ENCODE data around the gene LRRC73.
A peak's percentile ranks its signal among the peaks of the same experiment; 100 is the strongest.
"Not testable (repeated sequence)": the region's sequence is repeated elsewhere in the genome, so short reads cannot be mapped to it uniquely, and the experiment has no call there.

Gene LRRC73

GRCh38 chr6:43509984-43510826, at the start of gene LRRC73:
Gene LRRC73 (minus strand): TSS chr6:43510346. CDS start chr6:43509785, 561 bp downstream.
- DNase-seq (ENCODE audit: low read depth in 2 of 2), result peak; percentile 63 to 70

- DNase-seq (ENCODE audit: low read depth in 2 of 2), result no peak
Observed at GRCh38 chr6:43559328-43559727, 49.2 kb upstream of the LRRC73 start.

- not testable (repeated sequence) for DNase-seq (ENCODE audit: low read depth in 2 of 2)
Observed at GRCh38 chr6:43557620-43558019, 47.5 kb upstream of the LRRC73 start.

GRCh38 chr6:43547222-43547621, 37.1 kb upstream of the LRRC73 start:
- no peak for DNase-seq (ENCODE audit: low read depth in 2 of 2)

- no peak for DNase-seq (ENCODE audit: low read depth in 2 of 2)
Observed at GRCh38 chr6:43544461-43544860, 34.3 kb upstream of the LRRC73 start.

- no peak for DNase-seq (ENCODE audit: low read depth in 2 of 2)
Observed at GRCh38 chr6:43541774-43542471, 31.8 kb upstream of the LRRC73 start.

- DNase-seq (ENCODE audit: low read depth in 2 of 2), result no peak
Observed at GRCh38 chr6:43540507-43540906, 30.4 kb upstream of the LRRC73 start.

GRCh38 chr6:43539409-43539808, 29.3 kb upstream of the LRRC73 start:
- DNase-seq (ENCODE audit: low read depth in 2 of 2), result not testable (repeated sequence)

- not testable (repeated sequence) for DNase-seq (ENCODE audit: low read depth in 2 of 2)
Observed at GRCh38 chr6:43538986-43539385, 28.8 kb upstream of the LRRC73 start.

- no peak for DNase-seq (ENCODE audit: low read depth in 2 of 2)
Observed at GRCh38 chr6:43532201-43532600, 22.1 kb upstream of the LRRC73 start.

GRCh38 chr6:43524483-43524961, 14.4 kb upstream of the LRRC73 start:
- DNase-seq (ENCODE audit: low read depth in 2 of 2), result no peak

GRCh38 chr6:43523284-43523683, 13.1 kb upstream of the LRRC73 start:
- no peak for DNase-seq (ENCODE audit: low read depth in 2 of 2)

- DNase-seq (ENCODE audit: low read depth in 2 of 2), result no peak
Observed at GRCh38 chr6:43522547-43523261, 12.6 kb upstream of the LRRC73 start.

GRCh38 chr6:43521836-43522235, 11.7 kb upstream of the LRRC73 start:
- no peak for DNase-seq (ENCODE audit: low read depth in 2 of 2)

GRCh38 chr6:43520097-43520496, 10.0 kb upstream of the LRRC73 start:
- DNase-seq (ENCODE audit: low read depth in 2 of 2), result no peak

- DNase-seq (ENCODE audit: low read depth in 2 of 2), result no peak
Observed at GRCh38 chr6:43517505-43518357, 7.6 kb upstream of the LRRC73 start.

- peak; percentile 94 for DNase-seq (ENCODE audit: low read depth in 2 of 2)
Observed at GRCh38 chr6:43516697-43517504, 6.8 kb upstream of the LRRC73 start, which contains the start of the genes POLR1C and YIPF3. Gene POLR1C (plus strand): TSS chr6:43517089. CDS start chr6:43517110, 21 bp downstream. Gene YIPF3 (minus strand): TSS chr6:43516926. CDS start chr6:43516807, 119 bp downstream.

GRCh38 chr6:43516367-43516696, 6.2 kb upstream of the LRRC73 start:
- no peak for DNase-seq (ENCODE audit: low read depth in 2 of 2)

GRCh38 chr6:43515808-43516207, 5.7 kb upstream of the LRRC73 start:
- DNase-seq (ENCODE audit: low read depth in 2 of 2), result no peak

GRCh38 chr6:43511824-43512415, 1.8 kb upstream of the LRRC73 start:
- no peak for DNase-seq (ENCODE audit: low read depth in 2 of 2)
